GM20000 (cell line): ENCODE measurements around the gene DPYSL5.
"Not testable (repeated sequence)": the region's sequence is repeated elsewhere in the genome, so short reads cannot be mapped to it uniquely, and the experiment has no call there.

Experiments
- DNase-seq: peaks from one replicate; pipeline ENCODE4 v3.0.0; 2012; ENCODE audit warnings: low spot score
- TF ChIP-seq, protein P1 (sequence below): IDR thresholded peaks from 2 replicates; pipeline ENCODE4 v1.5.1; 2012; ENCODE audit warnings: mild to moderate bottlenecking, control low read depth; ENCODE audit errors: extremely low read depth, missing control alignments

The DPYSL5 gene

DNA sequence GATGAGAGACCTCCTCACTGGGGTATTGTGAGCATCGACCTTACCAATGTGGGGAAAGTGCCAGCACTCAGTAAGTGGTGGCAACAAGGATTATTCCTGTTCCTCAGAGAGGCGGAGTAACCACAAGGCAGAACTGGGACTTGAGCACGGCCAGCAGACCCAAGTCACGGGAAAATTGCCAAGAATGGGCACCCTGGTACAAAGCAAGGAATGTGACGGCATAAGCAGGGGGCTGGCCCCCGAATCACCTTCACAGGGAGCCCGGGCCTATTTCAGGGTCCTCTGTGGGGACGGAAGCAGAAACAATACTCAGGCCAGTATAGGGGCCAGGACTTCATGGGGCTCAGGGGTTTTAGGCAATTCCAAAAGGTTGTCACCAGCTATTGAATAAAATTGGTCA, 36.7 kb upstream of the DPYSL5 start:
- DNase-seq: no peak
- TF ChIP-seq, protein P1, sequence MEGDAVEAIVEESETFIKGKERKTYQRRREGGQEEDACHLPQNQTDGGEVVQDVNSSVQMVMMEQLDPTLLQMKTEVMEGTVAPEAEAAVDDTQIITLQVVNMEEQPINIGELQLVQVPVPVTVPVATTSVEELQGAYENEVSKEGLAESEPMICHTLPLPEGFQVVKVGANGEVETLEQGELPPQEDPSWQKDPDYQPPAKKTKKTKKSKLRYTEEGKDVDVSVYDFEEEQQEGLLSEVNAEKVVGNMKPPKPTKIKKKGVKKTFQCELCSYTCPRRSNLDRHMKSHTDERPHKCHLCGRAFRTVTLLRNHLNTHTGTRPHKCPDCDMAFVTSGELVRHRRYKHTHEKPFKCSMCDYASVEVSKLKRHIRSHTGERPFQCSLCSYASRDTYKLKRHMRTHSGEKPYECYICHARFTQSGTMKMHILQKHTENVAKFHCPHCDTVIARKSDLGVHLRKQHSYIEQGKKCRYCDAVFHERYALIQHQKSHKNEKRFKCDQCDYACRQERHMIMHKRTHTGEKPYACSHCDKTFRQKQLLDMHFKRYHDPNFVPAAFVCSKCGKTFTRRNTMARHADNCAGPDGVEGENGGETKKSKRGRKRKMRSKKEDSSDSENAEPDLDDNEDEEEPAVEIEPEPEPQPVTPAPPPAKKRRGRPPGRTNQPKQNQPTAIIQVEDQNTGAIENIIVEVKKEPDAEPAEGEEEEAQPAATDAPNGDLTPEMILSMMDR: no peak

- no peak for DNase-seq
- TF ChIP-seq, protein P1: no peak
These were observed 35.9 kb upstream of the DPYSL5 start for GRCh38 chr2:26811791-26812694.

GRCh38 chr2:26812731-26813130, 35.2 kb upstream of the DPYSL5 start:
- no peak for DNase-seq
- TF ChIP-seq, protein P1: no peak

DNA sequence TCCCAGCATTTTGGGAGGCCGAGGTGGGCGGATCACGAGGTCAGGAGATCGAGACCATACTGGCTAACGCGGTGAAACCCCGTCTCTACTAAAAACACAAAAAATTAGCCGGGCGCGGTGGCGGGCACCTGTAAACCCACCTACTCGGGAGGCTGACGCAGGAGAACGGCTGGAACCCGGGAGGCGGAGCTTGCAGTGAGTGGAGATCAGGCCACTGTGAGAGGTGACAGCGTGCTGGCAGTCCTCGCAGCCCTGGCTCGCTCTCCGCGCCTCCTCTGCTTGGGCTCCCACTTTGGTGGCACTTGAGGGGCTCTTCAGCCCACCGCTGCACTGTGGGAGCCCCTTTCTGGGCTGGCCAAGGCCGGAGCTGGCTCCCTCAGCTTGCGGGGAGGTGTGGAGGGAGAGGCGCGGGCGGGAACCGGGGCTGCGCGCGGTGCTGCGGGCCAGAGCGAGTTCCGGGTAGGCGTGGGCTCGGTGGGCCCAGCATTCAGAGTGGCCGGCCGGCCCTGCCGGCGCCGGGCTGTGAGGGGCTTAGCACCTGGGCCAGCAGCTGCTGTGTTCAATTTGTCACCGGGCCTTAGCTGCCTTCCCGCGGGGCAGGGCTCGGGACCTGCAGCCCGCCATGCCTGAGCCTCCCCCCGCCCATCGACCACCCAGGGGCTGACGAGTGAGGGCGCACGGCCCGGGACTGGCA, 33.7 kb upstream of the DPYSL5 start:
- not testable (repeated sequence) for DNase-seq

DNA sequence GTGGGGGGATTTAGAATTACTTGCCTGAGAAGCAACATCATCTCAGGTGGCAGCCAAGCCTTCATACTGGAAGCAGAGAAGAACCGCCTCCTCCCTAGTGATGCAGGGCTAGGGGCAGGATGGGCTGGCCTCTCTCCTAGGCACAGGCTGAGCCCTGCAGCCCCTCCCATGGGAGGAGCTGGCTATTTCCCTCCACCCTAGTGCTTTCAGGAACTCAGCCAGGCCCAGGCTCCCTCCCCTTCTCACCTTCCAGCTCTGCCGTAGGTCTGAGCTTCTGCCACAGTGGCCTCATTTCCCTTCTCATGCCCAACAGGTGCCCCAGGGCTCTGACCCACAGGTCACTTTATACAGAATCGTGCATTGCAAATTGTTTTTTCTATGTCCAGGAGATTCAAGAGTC, 31.0 kb upstream of the DPYSL5 start:
- TF ChIP-seq, protein P1: no peak
- no peak for DNase-seq

- no peak for DNase-seq
- TF ChIP-seq, protein P1: no peak
These were observed 29.7 kb upstream of the DPYSL5 start for GRCh38 chr2:26818255-26818654.

GRCh38 chr2:26818972-26819371, 29.0 kb upstream of the DPYSL5 start:
- DNase-seq: no peak
- TF ChIP-seq, protein P1: no peak
